ENCODE results near the gene CARMIL3.

CARMIL3 gene

GRCh38 chr14:24080142-24080530 is 28.3 kb downstream of the CARMIL3 start:
- no peak for DNase-seq

- peak; percentile 67 for DNase-seq
Observed at GRCh38 chr14:24080888-24081738, 29.3 kb downstream of the CARMIL3 start.

GRCh38 chr14:24081739-24082211 is 30.0 kb downstream of the CARMIL3 start:
- DNase-seq = no peak

GRCh38 chr14:24082411-24083080 is 30.7 kb downstream of the CARMIL3 start:
- DNase-seq = no peak

GRCh38 chr14:24083462-24083861 is 31.7 kb downstream of the CARMIL3 start:
- DNase-seq = no peak

GRCh38 chr14:24084440-24084839 is 32.6 kb downstream of the CARMIL3 start:
- no peak for DNase-seq

- no peak for DNase-seq
Observed at GRCh38 chr14:24085215-24085614, 33.4 kb downstream of the CARMIL3 start.

GRCh38 chr14:24086193-24086955 is 34.6 kb downstream of the CARMIL3 start:
- no peak for DNase-seq

- no peak for DNase-seq
Observed at GRCh38 chr14:24087004-24087403, 35.2 kb downstream of the CARMIL3 start.

GRCh38 chr14:24088095-24088494 is 36.3 kb downstream of the CARMIL3 start:
- DNase-seq = no peak

GRCh38 chr14:24089890-24090289 is 38.1 kb downstream of the CARMIL3 start:
- no peak for DNase-seq

GRCh38 chr14:24092110-24092504 is 40.3 kb downstream of the CARMIL3 start:
- no peak for DNase-seq

- no peak for DNase-seq
Observed at GRCh38 chr14:24092505-24093206, 40.8 kb downstream of the CARMIL3 start.

GRCh38 chr14:24093207-24093900 is 41.5 kb downstream of the CARMIL3 start:
- no peak for DNase-seq

- DNase-seq = peak; percentile 84
Observed at GRCh38 chr14:24093901-24094840, 42.4 kb downstream of the CARMIL3 start, which contains the start of gene PCK2. PCK2 (plus strand) TSS chr14:24094311; CDS start chr14:24094406, 95 bp downstream.

- DNase-seq = no peak
Observed at GRCh38 chr14:24094841-24095270, 43.0 kb downstream of the CARMIL3 start.

GRCh38 chr14:24095271-24096068 is 43.7 kb downstream of the CARMIL3 start:
- DNase-seq = peak; percentile 57

- no peak for DNase-seq
Observed at GRCh38 chr14:24096545-24097181, 44.9 kb downstream of the CARMIL3 start.

- DNase-seq = no peak
Observed at GRCh38 chr14:24098229-24098926, 46.6 kb downstream of the CARMIL3 start.
